ACHN (cell line): Measurements from ENCODE around the gene GALNT8.

Source experiments
- DNase-seq: peaks from one replicate; pipeline ENCODE4 v3.0.0-alpha.2; 2015
- in situ Hi-C: cut with HindIII; loops from 2 replicates; pipeline ENCODE4 v1.10.0; 2017; ENCODE audit warnings: low sequenced_read_pairs, low pct_ligation_motif_present, low pct_unique_long_range_greater_than_20kb

Gene GALNT8

GRCh38 chr12:4816744-4817525 is 96.7 kb downstream of the GALNT8 start:
- no peak for DNase-seq
- in situ Hi-C loops: no loop called here

- in situ Hi-C loops: no loop called here
- no peak for DNase-seq
Measured at GRCh38 chr12:4817880-4818279, 97.7 kb downstream of the GALNT8 start.

GRCh38 chr12:4819654-4820053 is 99.5 kb downstream of the GALNT8 start:
- no peak for DNase-seq
- in situ Hi-C loops: no loop called here

GRCh38 chr12:4820971-4821370 is 100.8 kb downstream of the GALNT8 start:
- no peak for DNase-seq
- in situ Hi-C loops: no loop called here
